Gastroesophageal sphincter (tissue), 2 donors: Measurements from ENCODE around the gene CFAP97D2.

Experiments used
- POLR2A ChIP-seq, 2 donors: fragments of 450-650 bp; IDR thresholded peaks; one replicate each; pipeline ENCODE4 v1.6.1; 2017; ENCODE audit warnings: antibody characterized with exemption in 2 of 2, mild to moderate bottlenecking in 2 of 2, moderate library complexity in 1 of 2
- POLR2AphosphoS5 ChIP-seq: sonication (generic); formaldehyde crosslinking; IDR thresholded peaks from one replicate; pipeline ENCODE4 v1.6.1; 2017; ENCODE audit warnings: antibody characterized with exemption

GRCh38 chr13:114259374-114259773 is 80.3 kb downstream of the CFAP97D2 start:
- TF ChIP-seq POLR2AphosphoS5: no peak
- TF ChIP-seq POLR2A (IDR thresholded peaks at IDR 0.05): no peak
